A549 (cell line): ENCODE results near the gene MAML3. TPM values are rescaled to one million over a fixed set of nuclear protein-coding genes. Genes with fewer than 3 reads are reported as not detected.

Experiments used
- ATAC-seq, 2 experiments: fragments of 200-7000 bp in 1 of 2; fragments of >200 bp in 1 of 2; cut with Nextera tagmentation in 1 of 2; cut with Tn5 transposase in 1 of 2; 3 replicates each; pipeline versions ENCODE4 v1.8.0 to v1.9.1; 2018 to 2020; ENCODE audit warnings: mild to moderate bottlenecking in 1 of 2, moderate library complexity in 1 of 2
- CTCF ChIA-PET: fragments of 300-600 bp; sonication (Branson Sonifier 250); formaldehyde crosslinking; extraction: SDS; loops from one replicate; lab custom pipeline; 2021; ENCODE audit warnings: antibody characterized with exemption, inconsistent platforms; lab: Yijun Ruan, JAX
- POLR2A ChIA-PET: fragments of 350-600 bp; formaldehyde crosslinking; extraction: SDS; loops from one replicate; lab custom pipeline; 2021; ENCODE audit warnings: antibody characterized with exemption, inconsistent platforms; lab: Yijun Ruan, JAX
- DNase-seq, 2 experiments: peaks; one replicate each; pipeline versions ENCODE4 v3.0.0 to v3.0.0-alpha.2; 2011 to 2016; ENCODE audit warnings: low read depth in 1 of 2, low spot score in 1 of 2
- FAIRE-seq: peaks from 2 replicates; lab custom pipeline; 2011; peaks lifted over from hg19 to GRCh38; lab: Jason Lieb, UNC
- H3K27ac ChIP-seq, 2 experiments: fragments of >200 bp; sonication (Bioruptor Twin); formaldehyde crosslinking; 3 replicates each; pipeline ENCODE4 v1.5.1; 2016 to 2017
- H3K4me1 ChIP-seq: fragments of >200 bp; sonication (Bioruptor Twin); formaldehyde crosslinking; 3 replicates; pipeline ENCODE4 v1.6.1; 2016
- H3K4me2 ChIP-seq: fragments of >200 bp; sonication (Bioruptor Twin); formaldehyde crosslinking; 3 replicates; pipeline ENCODE4 v1.6.1; 2016
- H3K4me3 ChIP-seq: fragments of >200 bp; sonication (Bioruptor Twin); formaldehyde crosslinking; 3 replicates; pipeline ENCODE4 v1.5.1; 2016
- H3K9me3 ChIP-seq: fragments of >200 bp; sonication (Bioruptor Twin); formaldehyde crosslinking; 3 replicates; pipeline ENCODE4 v1.6.1; 2016
- CBX2 ChIP-seq: fragments of 200-600 bp; sonication (generic); IDR thresholded peaks from 2 replicates; pipeline ENCODE4 v1.6.1; 2016; ENCODE audit warnings: low read depth, mild to moderate bottlenecking, borderline replicate concordance
- CEBPB ChIP-seq, 2 experiments: fragments of >200 bp in 1 of 2; sonication (Bioruptor Twin) in 1 of 2; formaldehyde crosslinking in 1 of 2; IDR thresholded peaks; 2 replicates each; pipeline ENCODE4 v1.6.1; 2012 to 2016
- CHD4 ChIP-seq: fragments of 200-600 bp; sonication (generic); IDR thresholded peaks from 2 replicates; pipeline ENCODE4 v1.6.1; 2016; ENCODE audit warnings: antibody characterized with exemption, mild to moderate bottlenecking, borderline replicate concordance
- EHMT2 ChIP-seq: fragments of 200-600 bp; sonication (generic); IDR thresholded peaks from 2 replicates; pipeline ENCODE4 v1.6.1; 2016; ENCODE audit warnings: antibody characterized with exemption, low read depth, mild to moderate bottlenecking, moderate library complexity
- FOSB ChIP-seq: fragments of 250-450 bp; sonication (Bioruptor Pico); IDR thresholded peaks from 2 replicates; pipeline ENCODE4 v1.5.0; 2020; ENCODE audit warnings: mild to moderate bottlenecking, moderate library complexity
- FOXS1 ChIP-seq: fragments of 250-450 bp; sonication (Bioruptor Pico); IDR thresholded peaks from 2 replicates; pipeline ENCODE4 v1.5.0; 2020; ENCODE audit warnings: mild to moderate bottlenecking, moderate library complexity
- HOXB5 ChIP-seq: fragments of 250-450 bp; sonication (Bioruptor Pico); IDR thresholded peaks from 2 replicates; pipeline ENCODE4 v1.5.0; 2020; ENCODE audit warnings: mild to moderate bottlenecking, moderate library complexity
- JUN ChIP-seq, 2 experiments: fragments of >200 bp; sonication (Bioruptor Twin); formaldehyde crosslinking; IDR thresholded peaks; 2 replicates in 1 of 2; 3 replicates in 1 of 2; pipeline ENCODE4 v1.6.1; 2016 to 2017
- MAZ ChIP-seq: fragments of 150-350 bp; IDR thresholded peaks from 2 replicates; pipeline ENCODE4 v1.6.1; 2014; ENCODE audit warnings: antibody characterized with exemption, low read depth, low read length, borderline replicate concordance
- NR3C1 ChIP-seq: fragments of >200 bp; sonication (Bioruptor Twin); formaldehyde crosslinking; IDR thresholded peaks from 3 replicates; pipeline ENCODE4 v1.6.1; 2017
- PHF8 ChIP-seq: fragments of 200-600 bp; sonication (generic); IDR thresholded peaks from 2 replicates; pipeline ENCODE4 v1.6.1; 2016; ENCODE audit warnings: low read depth, mild to moderate bottlenecking, antibody characterized with exemption, moderate library complexity, borderline replicate concordance
- POLR2A ChIP-seq: IDR thresholded peaks from 2 replicates; pipeline ENCODE4 v1.6.1; 2012; ENCODE audit warnings: mild to moderate bottlenecking, low read length
- RARB ChIP-seq: fragments of 250-450 bp; sonication (Bioruptor Pico); IDR thresholded peaks from 2 replicates; pipeline ENCODE4 v1.8.0; 2021; ENCODE audit warnings: mild to moderate bottlenecking, moderate library complexity
- RCOR1 ChIP-seq: fragments of 150-350 bp; IDR thresholded peaks from 2 replicates; pipeline ENCODE4 v1.6.1; 2014; ENCODE audit warnings: antibody characterized with exemption, low read length, low read depth
- RFX5 ChIP-seq: fragments of 450-650 bp; IDR thresholded peaks from 2 replicates; pipeline ENCODE4 v1.7.1; 2014; ENCODE audit warnings: antibody characterized with exemption, mild to moderate bottlenecking, moderate library complexity
- SMC3 ChIP-seq: fragments of >200 bp; sonication (Bioruptor Twin); formaldehyde crosslinking; IDR thresholded peaks from 3 replicates; pipeline ENCODE4 v1.6.1; 2018; ENCODE audit warnings: inconsistent platforms
- SREBF2 ChIP-seq: fragments of 450-650 bp; IDR thresholded peaks from 2 replicates; pipeline ENCODE4 v1.6.1; 2014; ENCODE audit warnings: mild to moderate bottlenecking, moderate library complexity
- ZC3H11A ChIP-seq: fragments of 450-650 bp; IDR thresholded peaks from 2 replicates; pipeline ENCODE4 v1.6.1; 2014; ENCODE audit warnings: antibody characterized with exemption, mild to moderate bottlenecking
- ZFP36 ChIP-seq: fragments of 450-650 bp; IDR thresholded peaks from 2 replicates; pipeline ENCODE4 v1.6.1; 2014; ENCODE audit warnings: borderline replicate concordance; ENCODE audit not compliant: partially characterized antibody
- ZSCAN20 ChIP-seq: fragments of 250-450 bp; sonication (Bioruptor Pico); IDR thresholded peaks from 2 replicates; pipeline ENCODE4 v1.8.0; 2022; ENCODE audit warnings: mild to moderate bottlenecking, moderate library complexity
- WGBS: methylation state at CpG from one replicate; pipeline ENCODE4 v1.1.6; 2017; ENCODE audit errors: missing lambda C conversion rate; 5-methylcytosine and 5-hydroxymethylcytosine counted together
- polyA plus RNA-seq, 4 experiments: library from polyadenylated mRNA; depleted of rRNA in 3 of 4; stranded (reverse); fragments of >200 nt; fragmentation: RNase III in 1 of 4; extraction: RNeasy Plus Mini Kit Qiagen cat#74134 plus additional on column Dnase treatment in 1 of 4; gene quantifications; 2 replicates in 3 of 4; 3 replicates in 1 of 4; pipeline ENCODE4 v1.2.3, GENCODE V29; 2011 to 2017
- TF ChIP-seq, protein P1 (sequence below): fragments of >200 bp; sonication (Bioruptor Twin); formaldehyde crosslinking; IDR thresholded peaks from 3 replicates; pipeline ENCODE4 v1.6.1; 2016
- TF ChIP-seq, protein P2 (sequence below): fragments of >200 bp; sonication (Bioruptor Twin); formaldehyde crosslinking; IDR thresholded peaks from 2 replicates; pipeline ENCODE4 v1.6.1; 2016
- TF ChIP-seq, protein P3 (sequence below): IDR thresholded peaks from 2 replicates; pipeline ENCODE4 v1.6.1; 2012
- TF ChIP-seq, protein P4 (sequence below): fragments of 450-650 bp; IDR thresholded peaks from 2 replicates; pipeline ENCODE4 v1.6.1; 2014; ENCODE audit warnings: antibody characterized with exemption
- TF ChIP-seq, protein P5 (sequence below): fragments of 250-450 bp; sonication (Bioruptor Pico); IDR thresholded peaks from 2 replicates; pipeline ENCODE4 v1.5.0; 2021; ENCODE audit warnings: mild to moderate bottlenecking, moderate library complexity, borderline replicate concordance
- TF ChIP-seq, protein P6 (sequence below): IDR thresholded peaks from 2 replicates; pipeline ENCODE4 v1.6.1; 2012
- TF ChIP-seq, protein P7 (sequence below): IDR thresholded peaks from 2 replicates; pipeline ENCODE4 v1.6.1; 2012; ENCODE audit warnings: low read depth, borderline replicate concordance
- TF ChIP-seq, protein P8 (sequence below): fragments of >200 bp; sonication (Bioruptor Twin); formaldehyde crosslinking; IDR thresholded peaks from 3 replicates; pipeline ENCODE4 v1.5.1; 2016

The MAML3 gene
- polyA plus RNA-seq, 2 of the 4 experiments (the other 2 are of a cell fraction): 9.0 to 22.2 TPM

DNA sequence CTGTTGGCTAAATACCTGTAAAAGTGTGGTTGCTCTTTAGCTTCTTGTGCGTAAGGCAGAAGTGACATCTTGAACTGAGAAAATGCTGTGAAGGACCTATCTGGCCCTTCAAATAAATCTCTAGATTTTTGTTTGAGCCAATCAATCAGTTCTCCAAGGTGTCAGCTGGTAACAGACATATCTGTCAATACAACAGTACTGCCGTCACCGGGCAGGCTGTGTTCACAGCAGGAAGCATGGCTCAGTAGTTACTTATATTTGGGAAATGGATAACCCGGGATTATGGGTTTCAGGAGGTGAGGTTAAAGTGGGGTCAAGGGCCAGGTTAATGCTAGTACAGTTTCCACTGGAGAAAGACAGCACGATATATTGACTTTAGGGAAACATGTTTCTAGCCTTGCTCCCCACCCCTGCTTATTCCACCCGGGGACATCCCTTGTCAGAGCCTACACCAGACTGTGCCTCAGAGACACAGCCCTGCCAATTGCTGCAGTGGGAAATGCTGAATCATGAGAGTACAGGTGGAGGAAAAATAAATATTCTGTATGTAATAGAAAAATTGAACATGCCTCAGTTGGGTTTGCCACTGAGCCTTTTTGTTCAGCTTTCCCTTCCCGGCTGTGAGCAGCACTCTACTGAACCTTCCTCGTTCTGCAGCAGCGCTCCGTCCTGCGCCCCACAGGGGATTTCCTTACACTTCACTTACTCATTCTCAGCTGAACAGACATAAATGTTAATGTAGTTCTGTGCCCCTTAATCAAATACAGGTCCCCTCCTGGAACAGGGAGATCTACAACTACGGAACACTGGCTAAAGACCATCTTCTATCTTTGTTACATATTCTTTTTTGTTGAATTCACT is 367.3 kb downstream of the MAML3 start:
- ChIA-PET CTCF (no interaction called here), POLR2A (no interaction called here)
- H3K27ac ChIP-seq: no peak overlapping the region
- ATAC-seq (no peak), FAIRE-seq (no peak), DNase-seq (no peak)
- TF ChIP-seq SREBF2: no peak
- no peak for TF ChIP-seq JUN (IDR thresholded peaks at IDR 0.05)
- no peak for TF ChIP-seq SMC3
- no peak for TF ChIP-seq ZFP36
- TF ChIP-seq RFX5: no peak
- no peak for TF ChIP-seq RCOR1
- TF ChIP-seq PHF8: no peak
- no peak for TF ChIP-seq CHD4
- TF ChIP-seq MAZ: no peak
- TF ChIP-seq, protein P1, sequence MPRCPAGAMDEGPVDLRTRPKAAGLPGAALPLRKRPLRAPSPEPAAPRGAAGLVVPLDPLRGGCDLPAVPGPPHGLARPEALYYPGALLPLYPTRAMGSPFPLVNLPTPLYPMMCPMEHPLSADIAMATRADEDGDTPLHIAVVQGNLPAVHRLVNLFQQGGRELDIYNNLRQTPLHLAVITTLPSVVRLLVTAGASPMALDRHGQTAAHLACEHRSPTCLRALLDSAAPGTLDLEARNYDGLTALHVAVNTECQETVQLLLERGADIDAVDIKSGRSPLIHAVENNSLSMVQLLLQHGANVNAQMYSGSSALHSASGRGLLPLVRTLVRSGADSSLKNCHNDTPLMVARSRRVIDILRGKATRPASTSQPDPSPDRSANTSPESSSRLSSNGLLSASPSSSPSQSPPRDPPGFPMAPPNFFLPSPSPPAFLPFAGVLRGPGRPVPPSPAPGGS: no peak
- TF ChIP-seq, protein P2, sequence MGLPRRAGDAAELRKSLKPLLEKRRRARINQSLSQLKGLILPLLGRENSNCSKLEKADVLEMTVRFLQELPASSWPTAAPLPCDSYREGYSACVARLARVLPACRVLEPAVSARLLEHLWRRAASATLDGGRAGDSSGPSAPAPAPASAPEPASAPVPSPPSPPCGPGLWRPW: no peak
- no peak for TF ChIP-seq FOSB (CRISPR knock-in tag)
- TF ChIP-seq POLR2A: no peak
- TF ChIP-seq, protein P3, sequence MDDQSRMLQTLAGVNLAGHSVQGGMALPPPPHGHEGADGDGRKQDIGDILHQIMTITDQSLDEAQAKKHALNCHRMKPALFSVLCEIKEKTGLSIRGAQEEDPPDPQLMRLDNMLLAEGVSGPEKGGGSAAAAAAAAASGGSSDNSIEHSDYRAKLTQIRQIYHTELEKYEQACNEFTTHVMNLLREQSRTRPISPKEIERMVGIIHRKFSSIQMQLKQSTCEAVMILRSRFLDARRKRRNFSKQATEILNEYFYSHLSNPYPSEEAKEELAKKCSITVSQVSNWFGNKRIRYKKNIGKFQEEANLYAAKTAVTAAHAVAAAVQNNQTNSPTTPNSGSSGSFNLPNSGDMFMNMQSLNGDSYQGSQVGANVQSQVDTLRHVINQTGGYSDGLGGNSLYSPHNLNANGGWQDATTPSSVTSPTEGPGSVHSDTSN: no peak
- no peak for TF ChIP-seq HOXB5 (CRISPR knock-in tag)
- no peak for TF ChIP-seq FOXS1 (CRISPR knock-in tag)
- no peak for TF ChIP-seq RARB (CRISPR knock-in tag)
- TF ChIP-seq, protein P4, sequence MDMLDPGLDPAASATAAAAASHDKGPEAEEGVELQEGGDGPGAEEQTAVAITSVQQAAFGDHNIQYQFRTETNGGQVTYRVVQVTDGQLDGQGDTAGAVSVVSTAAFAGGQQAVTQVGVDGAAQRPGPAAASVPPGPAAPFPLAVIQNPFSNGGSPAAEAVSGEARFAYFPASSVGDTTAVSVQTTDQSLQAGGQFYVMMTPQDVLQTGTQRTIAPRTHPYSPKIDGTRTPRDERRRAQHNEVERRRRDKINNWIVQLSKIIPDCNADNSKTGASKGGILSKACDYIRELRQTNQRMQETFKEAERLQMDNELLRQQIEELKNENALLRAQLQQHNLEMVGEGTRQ: no peak
- TF ChIP-seq NR3C1: no peak
- no peak for TF ChIP-seq EHMT2
- H3K4me1 ChIP-seq: peaks cover 5% of the 10 kb centered on the region; the same call in 1 of the 3 replicates
- 86% methylated on average over 12 of the region's 12 CpGs for WGBS
- no peak overlapping the region for H3K4me3 ChIP-seq
- H3K4me2 ChIP-seq: no peak overlapping the region
- H3K9me3 ChIP-seq: no peaks in the 10 kb centered on the region

DNA sequence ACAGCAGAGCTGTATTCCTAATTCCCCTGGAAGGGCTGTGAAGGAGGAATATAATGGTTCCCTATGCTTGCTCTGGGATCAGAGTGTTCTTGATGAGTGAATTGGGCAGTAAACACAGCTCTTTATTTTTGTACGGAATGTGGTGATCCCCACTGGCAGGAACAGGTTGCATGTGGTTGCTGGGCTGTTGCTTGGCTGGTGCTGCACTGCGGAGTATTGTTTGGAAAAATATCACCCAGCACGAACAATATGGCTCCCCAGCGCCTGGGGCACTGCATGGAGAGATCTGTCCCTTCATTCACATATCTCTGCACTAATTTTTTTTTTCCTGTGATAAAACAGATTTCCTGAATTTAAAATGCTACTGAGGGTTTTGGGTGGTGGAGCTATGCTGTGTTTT is 368.6 kb downstream of the MAML3 start:
- CTCF ChIA-PET: no interaction called here
- FAIRE-seq (no peak), DNase-seq (no peak), ATAC-seq (no peak)
- POLR2A ChIA-PET: no interaction called here
- no peak overlapping the region for H3K27ac ChIP-seq
- 94% methylated on average over 4 of the region's 4 CpGs for WGBS
- no peak overlapping the region for H3K4me3 ChIP-seq
- no peaks in the 10 kb centered on the region for H3K9me3 ChIP-seq
- H3K4me2 ChIP-seq: no peak overlapping the region
- H3K4me1 ChIP-seq: peaks cover 5% of the 10 kb centered on the region; the same call in 1 of the 3 replicates
- TF ChIP-seq POLR2A: no peak
- TF ChIP-seq, protein P5, sequence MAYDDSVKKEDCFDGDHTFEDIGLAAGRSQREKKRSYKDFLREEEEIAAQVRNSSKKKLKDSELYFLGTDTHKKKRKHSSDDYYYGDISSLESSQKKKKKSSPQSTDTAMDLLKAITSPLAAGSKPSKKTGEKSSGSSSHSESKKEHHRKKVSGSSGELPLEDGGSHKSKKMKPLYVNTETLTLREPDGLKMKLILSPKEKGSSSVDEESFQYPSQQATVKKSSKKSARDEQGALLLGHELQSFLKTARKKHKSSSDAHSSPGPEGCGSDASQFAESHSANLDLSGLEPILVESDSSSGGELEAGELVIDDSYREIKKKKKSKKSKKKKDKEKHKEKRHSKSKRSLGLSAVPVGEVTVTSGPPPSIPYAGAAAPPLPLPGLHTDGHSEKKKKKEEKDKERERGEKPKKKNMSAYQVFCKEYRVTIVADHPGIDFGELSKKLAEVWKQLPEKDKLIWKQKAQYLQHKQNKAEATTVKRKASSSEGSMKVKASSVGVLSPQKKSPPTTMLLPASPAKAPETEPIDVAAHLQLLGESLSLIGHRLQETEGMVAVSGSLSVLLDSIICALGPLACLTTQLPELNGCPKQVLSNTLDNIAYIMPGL (CRISPR knock-in tag): no peak
- TF ChIP-seq CBX2: no peak
- TF ChIP-seq, protein P6, sequence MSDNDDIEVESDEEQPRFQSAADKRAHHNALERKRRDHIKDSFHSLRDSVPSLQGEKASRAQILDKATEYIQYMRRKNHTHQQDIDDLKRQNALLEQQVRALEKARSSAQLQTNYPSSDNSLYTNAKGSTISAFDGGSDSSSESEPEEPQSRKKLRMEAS: no peak
- TF ChIP-seq PHF8: no peak
- TF ChIP-seq, protein P7, sequence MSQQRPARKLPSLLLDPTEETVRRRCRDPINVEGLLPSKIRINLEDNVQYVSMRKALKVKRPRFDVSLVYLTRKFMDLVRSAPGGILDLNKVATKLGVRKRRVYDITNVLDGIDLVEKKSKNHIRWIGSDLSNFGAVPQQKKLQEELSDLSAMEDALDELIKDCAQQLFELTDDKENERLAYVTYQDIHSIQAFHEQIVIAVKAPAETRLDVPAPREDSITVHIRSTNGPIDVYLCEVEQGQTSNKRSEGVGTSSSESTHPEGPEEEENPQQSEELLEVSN: no peak
- TF ChIP-seq RCOR1: no peak
- TF ChIP-seq ZFP36: no peak
- no peak for TF ChIP-seq CEBPB (IDR thresholded peaks at IDR 0.05)
- TF ChIP-seq JUN (IDR thresholded peaks at IDR 0.05): no peak
- TF ChIP-seq, protein P3: no peak
- no peak for TF ChIP-seq ZSCAN20
- no peak for TF ChIP-seq ZC3H11A
- TF ChIP-seq, protein P8, sequence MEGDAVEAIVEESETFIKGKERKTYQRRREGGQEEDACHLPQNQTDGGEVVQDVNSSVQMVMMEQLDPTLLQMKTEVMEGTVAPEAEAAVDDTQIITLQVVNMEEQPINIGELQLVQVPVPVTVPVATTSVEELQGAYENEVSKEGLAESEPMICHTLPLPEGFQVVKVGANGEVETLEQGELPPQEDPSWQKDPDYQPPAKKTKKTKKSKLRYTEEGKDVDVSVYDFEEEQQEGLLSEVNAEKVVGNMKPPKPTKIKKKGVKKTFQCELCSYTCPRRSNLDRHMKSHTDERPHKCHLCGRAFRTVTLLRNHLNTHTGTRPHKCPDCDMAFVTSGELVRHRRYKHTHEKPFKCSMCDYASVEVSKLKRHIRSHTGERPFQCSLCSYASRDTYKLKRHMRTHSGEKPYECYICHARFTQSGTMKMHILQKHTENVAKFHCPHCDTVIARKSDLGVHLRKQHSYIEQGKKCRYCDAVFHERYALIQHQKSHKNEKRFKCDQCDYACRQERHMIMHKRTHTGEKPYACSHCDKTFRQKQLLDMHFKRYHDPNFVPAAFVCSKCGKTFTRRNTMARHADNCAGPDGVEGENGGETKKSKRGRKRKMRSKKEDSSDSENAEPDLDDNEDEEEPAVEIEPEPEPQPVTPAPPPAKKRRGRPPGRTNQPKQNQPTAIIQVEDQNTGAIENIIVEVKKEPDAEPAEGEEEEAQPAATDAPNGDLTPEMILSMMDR: no peak
